ENCODE data around the gene RABGAP1L.
"Not testable (repeated sequence)": the region's sequence is repeated elsewhere in the genome, so short reads cannot be mapped to it uniquely, and the experiment has no call there.

DNA sequence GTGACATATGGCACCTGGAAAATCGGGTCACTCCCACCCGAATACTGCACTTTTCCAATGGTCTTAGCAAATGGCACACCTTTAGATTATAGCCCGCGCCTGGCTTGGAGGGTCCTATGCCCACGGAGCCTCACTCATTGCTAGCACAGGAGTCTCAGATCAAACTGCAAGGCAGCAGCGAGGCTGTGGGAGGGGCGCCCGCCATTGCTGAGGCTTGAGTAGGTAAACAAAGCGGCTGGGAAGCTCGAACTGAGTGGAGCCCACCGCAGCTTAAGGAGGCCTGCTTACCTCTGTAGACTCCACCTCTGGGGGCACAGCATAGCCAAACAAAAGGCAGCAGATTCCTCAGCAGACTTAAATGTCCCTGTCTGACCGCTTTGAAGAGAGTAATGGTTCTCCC lies 458.6 kb downstream of the RABGAP1L start:
- TF ChIP-seq, protein P1, sequence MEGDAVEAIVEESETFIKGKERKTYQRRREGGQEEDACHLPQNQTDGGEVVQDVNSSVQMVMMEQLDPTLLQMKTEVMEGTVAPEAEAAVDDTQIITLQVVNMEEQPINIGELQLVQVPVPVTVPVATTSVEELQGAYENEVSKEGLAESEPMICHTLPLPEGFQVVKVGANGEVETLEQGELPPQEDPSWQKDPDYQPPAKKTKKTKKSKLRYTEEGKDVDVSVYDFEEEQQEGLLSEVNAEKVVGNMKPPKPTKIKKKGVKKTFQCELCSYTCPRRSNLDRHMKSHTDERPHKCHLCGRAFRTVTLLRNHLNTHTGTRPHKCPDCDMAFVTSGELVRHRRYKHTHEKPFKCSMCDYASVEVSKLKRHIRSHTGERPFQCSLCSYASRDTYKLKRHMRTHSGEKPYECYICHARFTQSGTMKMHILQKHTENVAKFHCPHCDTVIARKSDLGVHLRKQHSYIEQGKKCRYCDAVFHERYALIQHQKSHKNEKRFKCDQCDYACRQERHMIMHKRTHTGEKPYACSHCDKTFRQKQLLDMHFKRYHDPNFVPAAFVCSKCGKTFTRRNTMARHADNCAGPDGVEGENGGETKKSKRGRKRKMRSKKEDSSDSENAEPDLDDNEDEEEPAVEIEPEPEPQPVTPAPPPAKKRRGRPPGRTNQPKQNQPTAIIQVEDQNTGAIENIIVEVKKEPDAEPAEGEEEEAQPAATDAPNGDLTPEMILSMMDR (IDR thresholded peaks at IDR 0.05; ENCODE audit: insufficient read depth, low read length, poor library complexity, severe bottlenecking), result not testable (repeated sequence)
- not testable (repeated sequence) for TF ChIP-seq EZH2phosphoT487 (conservative IDR thresholded peaks at IDR 0.05; ENCODE audit: low read length)
